ENCODE results near the gene CENPQ.

CENPQ gene

DNA sequence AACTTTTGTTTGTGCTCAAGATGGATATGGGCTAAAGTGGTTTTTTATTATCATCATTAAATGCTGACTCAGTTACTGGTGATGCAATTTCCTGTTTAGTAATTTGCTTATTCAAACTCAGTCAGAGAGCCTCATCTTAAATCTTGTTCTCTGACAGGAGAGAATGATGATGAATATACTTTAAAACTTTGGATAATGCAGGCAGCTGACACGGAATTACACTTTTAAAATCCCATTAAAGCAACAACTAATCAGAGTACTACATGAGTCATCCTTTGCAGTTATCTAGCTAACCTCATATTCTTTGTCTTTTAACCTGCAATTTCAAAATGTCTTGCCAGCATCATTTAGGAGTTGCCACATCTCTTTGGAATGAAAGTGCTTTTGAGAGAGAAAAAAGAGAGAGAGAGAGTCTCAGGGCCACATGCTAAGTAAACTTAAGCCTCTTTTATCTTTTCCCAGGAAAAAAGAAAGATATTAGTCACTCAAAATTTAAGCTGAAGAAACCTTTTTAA is 78.1 kb downstream of the CENPQ start:
- no peak for DNase-seq (ENCODE audit: low read depth)

DNA sequence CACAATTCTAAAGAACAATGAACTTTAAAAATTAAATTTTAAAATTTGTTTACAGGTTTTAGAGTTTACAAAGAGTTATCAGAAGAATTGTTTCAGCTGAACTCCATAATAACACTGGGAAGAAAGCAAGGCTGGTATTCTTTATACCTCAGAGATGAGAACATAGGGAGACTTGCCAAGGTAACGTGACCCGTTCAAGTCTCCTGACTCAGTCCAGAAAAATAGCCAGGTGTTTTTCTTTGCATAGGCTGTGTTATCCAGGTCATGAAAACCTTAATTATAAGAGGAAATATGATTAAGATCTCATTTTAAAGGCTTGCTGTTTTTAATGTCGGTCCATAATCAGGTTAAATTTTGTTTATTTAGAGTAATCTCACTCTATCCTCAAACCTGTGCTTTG is 78.8 kb downstream of the CENPQ start:
- no peak for DNase-seq (ENCODE audit: low read depth)
